MCF 10A (cell line): ENCODE measurements around the gene TRPM5. TPM values are rescaled to one million over a fixed set of nuclear protein-coding genes. Genes with fewer than 3 reads are reported as not detected.

Experiments
- BruUV-seq: library from RNA; stranded (reverse); fragments of 400-500 nt; replicated peaks from 2 replicates; lab custom pipeline; 2021; lab: Mats Ljungman, UMichigan
- CTCF ChIA-PET: fragments of 300-600 bp; sonication (Branson Sonifier 250); formaldehyde crosslinking; extraction: SDS; loops from one replicate; lab custom pipeline; 2021; ENCODE audit warnings: antibody characterized with exemption, inconsistent platforms; lab: Yijun Ruan, JAX
- POLR2A ChIA-PET: fragments of 300-600, 350-650 bp; sonication (Branson Sonifier 250); formaldehyde crosslinking; extraction: SDS; loops from one replicate; lab custom pipeline; 2020; ENCODE audit warnings: antibody characterized with exemption, inconsistent platforms; lab: Yijun Ruan, JAX
- DNase-seq: peaks from one replicate; pipeline ENCODE4 v3.0.0-alpha.2; 2018; ENCODE audit not compliant: unreplicated experiment
- H3K27ac Mint-ChIP-seq: one replicate; pipeline ENCODE4 v1.8.0; 2022; ENCODE audit warnings: mild to moderate bottlenecking, low read depth, mixed read lengths; ENCODE audit not compliant: unreplicated experiment
- H3K27me3 Mint-ChIP-seq: one replicate; pipeline ENCODE4 v1.8.0; 2022; ENCODE audit warnings: mixed read lengths; ENCODE audit not compliant: insufficient read depth, unreplicated experiment
- H3K36me3 Mint-ChIP-seq: one replicate; pipeline ENCODE4 v1.8.0; 2022; ENCODE audit warnings: mild to moderate bottlenecking, moderate library complexity, mixed read lengths; ENCODE audit not compliant: insufficient read depth, unreplicated experiment
- H3K4me1 Mint-ChIP-seq: one replicate; pipeline ENCODE4 v1.8.0; 2022; ENCODE audit warnings: mixed read lengths; ENCODE audit not compliant: insufficient read depth, unreplicated experiment
- H3K4me3 Mint-ChIP-seq: one replicate; pipeline ENCODE4 v1.8.0; 2022; ENCODE audit warnings: mild to moderate bottlenecking, moderate library complexity, mixed read lengths; ENCODE audit not compliant: unreplicated experiment
- H3K9me3 Mint-ChIP-seq: one replicate; pipeline ENCODE4 v1.8.0; 2022; ENCODE audit warnings: mixed read lengths; ENCODE audit not compliant: unreplicated experiment
- intact Hi-C: fragments of 100-400 bp; cut with micrococcal nuclease; formaldehyde crosslinking; loops from 2 replicates; pipeline ENCODE4 v1.14.1; 2022
- total RNA-seq: library from RNA; stranded (reverse); gene quantifications from 2 replicates; pipeline ENCODE4 v1.2.3, GENCODE V29; 2022
- TF ChIP-seq, protein P1 (sequence below): fragments of 200-600 bp; IDR thresholded peaks from one replicate; pipeline ENCODE4 v1.8.0; 2022; ENCODE audit warnings: antibody characterized with exemption, mild to moderate bottlenecking; ENCODE audit not compliant: unreplicated experiment

Gene TRPM5
- total RNA-seq, 1 experiment from 2014 or later = not detected

GRCh38 chr11:2435288-2436012 lies 8.9 kb downstream of the TRPM5 start:
- no peaks in the 10 kb centered on the region for H3K27me3 Mint-ChIP-seq
- no peak for DNase-seq
- ChIA-PET POLR2A (no interaction called here), CTCF (interaction anchor here (1.5 kb wide), 1 partner anchor 15 kb away, joined by 5 read pairs; no protein-coding TSS in a partner anchor)
- H3K9me3 Mint-ChIP-seq = no peaks in the 10 kb centered on the region
- no peak overlapping the region for H3K4me3 Mint-ChIP-seq
- TF ChIP-seq, protein P1, sequence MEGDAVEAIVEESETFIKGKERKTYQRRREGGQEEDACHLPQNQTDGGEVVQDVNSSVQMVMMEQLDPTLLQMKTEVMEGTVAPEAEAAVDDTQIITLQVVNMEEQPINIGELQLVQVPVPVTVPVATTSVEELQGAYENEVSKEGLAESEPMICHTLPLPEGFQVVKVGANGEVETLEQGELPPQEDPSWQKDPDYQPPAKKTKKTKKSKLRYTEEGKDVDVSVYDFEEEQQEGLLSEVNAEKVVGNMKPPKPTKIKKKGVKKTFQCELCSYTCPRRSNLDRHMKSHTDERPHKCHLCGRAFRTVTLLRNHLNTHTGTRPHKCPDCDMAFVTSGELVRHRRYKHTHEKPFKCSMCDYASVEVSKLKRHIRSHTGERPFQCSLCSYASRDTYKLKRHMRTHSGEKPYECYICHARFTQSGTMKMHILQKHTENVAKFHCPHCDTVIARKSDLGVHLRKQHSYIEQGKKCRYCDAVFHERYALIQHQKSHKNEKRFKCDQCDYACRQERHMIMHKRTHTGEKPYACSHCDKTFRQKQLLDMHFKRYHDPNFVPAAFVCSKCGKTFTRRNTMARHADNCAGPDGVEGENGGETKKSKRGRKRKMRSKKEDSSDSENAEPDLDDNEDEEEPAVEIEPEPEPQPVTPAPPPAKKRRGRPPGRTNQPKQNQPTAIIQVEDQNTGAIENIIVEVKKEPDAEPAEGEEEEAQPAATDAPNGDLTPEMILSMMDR = no peak
- no TSS peak for BruUV-seq
- intact Hi-C loops = no loop called here
- no peaks in the 10 kb centered on the region for H3K36me3 Mint-ChIP-seq
- H3K27ac Mint-ChIP-seq = no peak overlapping the region
- H3K4me1 Mint-ChIP-seq = no peaks in the 10 kb centered on the region

DNA sequence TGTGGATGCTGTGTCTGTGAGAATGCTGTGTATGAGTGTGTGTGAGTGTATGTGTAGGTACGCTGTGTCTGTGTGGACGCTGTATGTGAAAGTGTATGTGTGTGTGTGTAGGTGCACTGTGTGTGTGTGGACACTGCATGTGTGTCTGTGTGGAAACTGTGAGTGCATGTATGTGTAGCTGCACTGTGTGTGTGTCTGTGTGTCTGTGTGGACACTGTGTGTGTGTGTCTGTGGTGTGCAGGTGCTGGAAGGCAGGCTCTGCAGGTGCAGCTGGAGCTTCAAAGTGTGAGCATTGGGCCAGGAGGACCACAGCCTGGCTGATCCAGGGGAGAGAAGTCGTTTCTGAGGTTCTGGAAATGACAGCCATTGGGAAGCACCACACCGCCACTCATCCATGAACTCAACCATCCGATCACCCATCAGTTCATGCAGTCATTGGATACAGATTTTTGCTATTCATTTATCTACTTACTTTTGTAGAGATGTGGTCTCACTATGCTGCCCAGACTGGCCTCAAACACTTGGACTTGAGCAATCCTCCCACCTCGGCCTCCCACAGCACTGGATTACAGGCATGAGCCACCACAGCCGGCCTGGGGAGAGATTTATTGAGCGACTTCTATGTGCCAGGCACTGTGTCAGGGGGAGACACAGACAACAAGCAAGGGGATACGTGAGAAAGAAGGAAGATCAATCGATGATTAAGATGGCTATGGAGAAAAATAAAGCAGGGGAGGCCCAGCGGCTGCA lies 9.6 kb downstream of the TRPM5 start:
- no peak for DNase-seq
- no peaks in the 10 kb centered on the region for H3K9me3 Mint-ChIP-seq
- H3K36me3 Mint-ChIP-seq = no peaks in the 10 kb centered on the region
- CTCF ChIA-PET = no interaction called here
- TF ChIP-seq, protein P1 = no peak
- no TSS peak for BruUV-seq
- no peak overlapping the region for H3K4me3 Mint-ChIP-seq
- H3K27me3 Mint-ChIP-seq = no peaks in the 10 kb centered on the region
- intact Hi-C loops = no loop called here
- no peak overlapping the region for H3K27ac Mint-ChIP-seq
- H3K4me1 Mint-ChIP-seq = no peaks in the 10 kb centered on the region
- POLR2A ChIA-PET = no interaction called here

GRCh38 chr11:2434008-2434407 lies 10.3 kb downstream of the TRPM5 start:
- TF ChIP-seq, protein P1 = no peak
- no peak overlapping the region for H3K27ac Mint-ChIP-seq
- ChIA-PET POLR2A (no interaction called here), CTCF (no interaction called here)
- intact Hi-C loops = no loop called here
- DNase-seq = no peak
- H3K4me3 Mint-ChIP-seq = no peak overlapping the region
- no TSS peak for BruUV-seq
- H3K4me1 Mint-ChIP-seq = no peaks in the 10 kb centered on the region
- no peaks in the 10 kb centered on the region for H3K36me3 Mint-ChIP-seq
- no peaks in the 10 kb centered on the region for H3K27me3 Mint-ChIP-seq
- H3K9me3 Mint-ChIP-seq = no peaks in the 10 kb centered on the region

DNA sequence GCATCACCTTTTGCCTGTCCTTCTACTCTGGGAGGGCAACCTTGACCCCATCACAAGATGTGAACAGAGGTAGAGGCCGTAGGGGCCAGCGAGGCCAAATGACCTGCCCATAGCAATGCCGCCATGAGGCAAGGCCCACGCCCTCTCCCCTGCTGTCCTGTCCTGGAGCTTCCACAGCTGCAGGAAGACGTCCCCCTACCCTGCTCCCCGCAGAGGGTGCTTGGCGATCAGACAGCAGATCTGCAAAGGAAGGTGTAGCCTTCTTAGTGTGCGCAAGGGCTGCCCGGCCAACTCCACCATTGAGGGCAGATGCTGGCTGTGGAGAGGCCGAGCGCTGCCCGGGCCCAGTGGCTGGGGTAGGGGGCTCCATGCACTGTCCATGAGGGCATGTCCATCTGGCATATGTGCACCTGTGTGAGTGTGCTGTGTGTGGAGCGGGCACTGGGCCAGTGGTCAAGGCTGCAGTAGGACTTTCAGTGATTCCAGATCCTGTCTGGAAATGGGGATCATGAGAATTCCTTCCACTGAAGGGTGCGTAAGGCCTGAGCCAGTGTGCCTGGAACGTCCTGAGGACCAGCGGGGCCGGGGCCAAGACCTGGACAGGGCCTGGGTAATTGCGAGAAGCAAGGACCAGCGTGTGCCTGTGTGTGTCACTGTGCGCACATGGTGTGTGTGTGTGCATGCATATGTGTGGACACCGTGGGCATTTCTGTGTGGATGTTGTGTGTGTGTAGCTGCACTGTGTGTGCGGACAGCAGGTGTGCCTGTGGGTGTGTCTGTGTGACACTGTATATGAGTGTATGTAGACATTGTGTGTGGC lies 11.0 kb downstream of the TRPM5 start:
- intact Hi-C loops = no loop called here
- Mint-ChIP-seq H3K36me3 (no peaks in the 10 kb centered on the region), H3K4me3 (no peak overlapping the region), H3K27ac (no peak overlapping the region), H3K9me3 (no peaks in the 10 kb centered on the region), H3K4me1 (no peaks in the 10 kb centered on the region), H3K27me3 (no peaks in the 10 kb centered on the region)
- no peak for DNase-seq
- TF ChIP-seq, protein P1 = no peak
- ChIA-PET CTCF (interaction anchor here (0.9 kb wide), 1 partner anchor 100 kb away, joined by 4 read pairs; no protein-coding TSS in a partner anchor), POLR2A (no interaction called here)
- no TSS peak for BruUV-seq
